Ascending aorta (tissue), 2 donors: ENCODE measurements around the gene CRYBA2. TPM values are rescaled to one million over a fixed set of nuclear protein-coding genes. Genes with fewer than 3 reads are reported as not detected.

Experiments
- DNase-seq, 2 donors: peaks; one replicate each; pipeline ENCODE4 v3.0.0-alpha.2; 2019; ENCODE audit warnings: low spot score in 2 of 2
- H3K27ac ChIP-seq, 2 donors: fragments of 200-600 bp; sonication (generic); one replicate each; pipeline ENCODE4 v1.5.1; 2016 to 2017; ENCODE audit warnings: mild to moderate bottlenecking in 1 of 2
- H3K27me3 ChIP-seq: fragments of 200-600 bp; sonication (generic); one replicate; pipeline ENCODE4 v1.5.1; 2017
- H3K36me3 ChIP-seq, 2 donors: fragments of 200-600 bp; sonication (generic); one replicate each; pipeline ENCODE4 v1.5.1; 2016
- H3K4me1 ChIP-seq, 2 donors: fragments of 200-600 bp; sonication (generic); one replicate each; pipeline ENCODE4 v1.5.1; 2016 to 2017; ENCODE audit warnings: mild to moderate bottlenecking in 1 of 2
- H3K4me3 ChIP-seq, 2 donors: fragments of 200-600 bp; sonication (generic); one replicate each; pipeline ENCODE4 v1.5.1; 2016 to 2017; ENCODE audit warnings: mild to moderate bottlenecking in 1 of 2
- H3K9me3 ChIP-seq, 2 donors: fragments of 200-600 bp; sonication (generic); one replicate each; pipeline ENCODE4 v1.5.1; 2016
- CTCF ChIP-seq, 3 experiments: fragments of 200-600 bp in 2 of 3; fragments of 450-650 bp in 1 of 3; sonication (generic) in 2 of 3; IDR thresholded peaks; one replicate each; pipeline ENCODE4 v1.5.1; 2016 to 2019; ENCODE audit warnings: antibody characterized with exemption in 3 of 3, mild to moderate bottlenecking in 1 of 3, moderate library complexity in 1 of 3
- intact Hi-C: fragments of 100-400 bp; cut with DNase I; formaldehyde crosslinking; loops from one replicate; pipeline ENCODE4 v1.15.1; 2023
- total RNA-seq: library from RNA; depleted of rRNA; stranded (reverse); fragments of >200 nt; gene quantifications from one replicate; pipeline ENCODE4 v1.1.0, GENCODE V29; 2016

CRYBA2 gene
- total RNA-seq, 1 donor from 2014 or later, result not detected

- H3K36me3 ChIP-seq, result no peaks in the 10 kb centered on the region
- no peaks in the 10 kb centered on the region for H3K9me3 ChIP-seq
- no peak overlapping the region for H3K4me3 ChIP-seq
- DNase-seq, result no peak
- no peaks in the 10 kb centered on the region for H3K27me3 ChIP-seq
- TF ChIP-seq CTCF (IDR thresholded peaks at IDR 0.05), result no peak
- no peak overlapping the region for H3K27ac ChIP-seq
- H3K4me1 ChIP-seq, result peaks cover 0 to 18% of the 10 kb centered on the region in 2 donors
- intact Hi-C loops, result no loop called here
Measured at GRCh38 chr2:219022041-219022440, 28.8 kb upstream of the CRYBA2 start.

GRCh38 chr2:219021591-219021990 is 28.4 kb upstream of the CRYBA2 start:
- Histone ChIP-seq H3K4me1 (peaks cover 0 to 19% of the 10 kb centered on the region in 2 donors), H3K27ac (no peak overlapping the region), H3K9me3 (no peaks in the 10 kb centered on the region), H3K4me3 (no peak overlapping the region), H3K27me3 (no peaks in the 10 kb centered on the region), H3K36me3 (no peaks in the 10 kb centered on the region)
- TF ChIP-seq CTCF (IDR thresholded peaks at IDR 0.05), result no peak
- intact Hi-C loops, result no loop called here
- DNase-seq, result no peak

DNA sequence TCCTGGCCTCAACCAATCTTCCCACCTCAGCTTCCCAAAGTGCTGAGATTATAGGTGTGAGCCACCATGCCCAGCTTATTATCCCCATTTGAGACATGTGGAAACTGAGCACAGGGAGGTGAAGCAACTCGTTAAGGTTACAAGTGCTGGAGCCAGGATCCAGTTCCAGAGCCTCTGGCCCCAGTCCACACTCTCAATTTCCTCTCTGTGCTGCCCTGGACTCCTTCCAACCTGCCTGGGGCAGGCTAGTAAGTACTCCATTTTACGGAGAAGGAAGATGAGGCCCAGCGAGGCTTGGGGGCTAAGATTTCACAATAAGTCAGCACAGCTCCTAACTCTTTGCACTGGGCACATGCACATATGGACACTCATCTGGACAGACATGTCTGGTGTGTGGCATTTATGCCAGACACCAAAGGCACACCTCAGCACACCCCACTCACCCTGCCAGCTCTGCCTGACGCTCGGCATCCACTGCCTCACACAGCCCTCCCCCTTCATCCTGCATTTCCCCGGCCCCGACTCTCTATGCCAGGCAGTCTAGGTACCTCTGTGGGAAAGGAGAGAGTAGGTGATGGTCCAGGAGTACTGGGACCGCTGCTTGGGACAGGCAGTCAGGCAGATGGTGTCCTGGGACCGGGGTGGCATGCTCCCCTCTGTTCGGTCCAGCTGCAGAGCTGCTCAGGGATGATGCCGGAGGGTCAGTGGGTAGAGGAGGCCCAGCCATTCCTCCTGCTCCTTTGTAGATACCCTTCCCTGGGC is 27.6 kb upstream of the CRYBA2 start:
- no peaks in the 10 kb centered on the region for H3K27me3 ChIP-seq
- H3K36me3 ChIP-seq, result no peaks in the 10 kb centered on the region
- intact Hi-C loops, result no loop called here
- H3K4me1 ChIP-seq, result peaks cover 0 to 19% of the 10 kb centered on the region in 2 donors
- no peak for DNase-seq
- H3K4me3 ChIP-seq, result no peak overlapping the region
- H3K9me3 ChIP-seq, result no peaks in the 10 kb centered on the region
- no peak for TF ChIP-seq CTCF (IDR thresholded peaks at IDR 0.05)
- H3K27ac ChIP-seq, result no peak overlapping the region

DNA sequence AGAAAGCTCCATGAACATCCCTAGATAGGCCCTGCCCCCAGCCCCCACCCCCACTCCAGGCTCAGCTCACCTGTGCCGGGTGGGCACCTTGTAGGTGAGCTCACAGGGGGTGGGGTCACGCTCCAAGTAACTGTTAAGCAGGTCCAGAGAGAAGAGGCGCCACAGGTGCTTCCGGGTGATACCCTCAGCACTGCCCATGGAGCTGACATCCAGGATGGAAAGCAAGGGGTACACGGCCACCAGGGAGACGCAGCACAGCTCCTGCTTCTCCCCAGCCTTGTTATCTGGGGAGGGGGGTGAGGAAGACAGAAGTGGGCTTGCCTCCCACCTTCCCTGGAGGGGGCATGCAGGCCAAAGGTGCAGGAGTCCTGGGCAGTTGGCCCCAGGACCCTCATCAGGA is 26.2 kb upstream of the CRYBA2 start:
- peaks cover 0 to 19% of the 10 kb centered on the region in 2 donors for H3K4me1 ChIP-seq
- no peaks in the 10 kb centered on the region for H3K27me3 ChIP-seq
- H3K9me3 ChIP-seq, result no peaks in the 10 kb centered on the region
- H3K27ac ChIP-seq, result no peak overlapping the region
- TF ChIP-seq CTCF (IDR thresholded peaks at IDR 0.05), result no peak
- no peak overlapping the region for H3K4me3 ChIP-seq
- no peak for DNase-seq
- intact Hi-C loops, result no loop called here
- H3K36me3 ChIP-seq, result no peaks in the 10 kb centered on the region

GRCh38 chr2:219018726-219019125 is 25.5 kb upstream of the CRYBA2 start:
- intact Hi-C loops, result no loop called here
- Histone ChIP-seq H3K27me3 (no peaks in the 10 kb centered on the region), H3K4me1 (peaks cover 0 to 19% of the 10 kb centered on the region in 2 donors), H3K36me3 (no peaks in the 10 kb centered on the region), H3K4me3 (no peak overlapping the region), H3K27ac (no peak overlapping the region), H3K9me3 (no peaks in the 10 kb centered on the region)
- DNase-seq, result no peak
- no peak for TF ChIP-seq CTCF (IDR thresholded peaks at IDR 0.05)
